ENCODE data around the gene SLC24A3. TPM values are rescaled to one million over a fixed set of nuclear protein-coding genes. Genes with fewer than 3 reads are reported as not detected.

The SLC24A3 gene
- total and polyA plus RNA-seq, 2 experiments from 2014 or later = not detected

GRCh38 chr20:19739351-19739750, 526.9 kb downstream of the SLC24A3 start:
- Histone ChIP-seq H3F3A (ENCODE audit: insufficient read depth) (peaks cover 27% of the 10 kb centered on the region), H3K4me3 (no peak overlapping the region), H4K20me1 (ENCODE audit: insufficient read depth) (no peaks in the 10 kb centered on the region), H3K27me3 (replicated peaks; ENCODE audit: insufficient read depth) (no peaks in the 10 kb centered on the region), H3K4me2 (ENCODE audit: unreplicated experiment) (no peak overlapping the region), H3K4me1 (ENCODE audit: insufficient read depth) (peaks cover 29% of the 10 kb centered on the region), H3K9me3 (ENCODE audit: low read depth) (no peaks in the 10 kb centered on the region), H3K79me2 (ENCODE audit: insufficient read depth) (no peaks in the 10 kb centered on the region), H2AFZ (no peak overlapping the region), H3K36me3 (ENCODE audit: low read depth) (no peaks in the 10 kb centered on the region), H3K9me2 (ENCODE audit: insufficient read depth) (no peaks in the 10 kb centered on the region), H3K27ac (no peak overlapping the region), H3K9ac (no peak overlapping the region)
- DNase-seq = no peak
- WGBS, 2 experiments (ENCODE audit: low coverage in 1 of 2, low lambda C conversion rate in 2 of 2, missing lambda C conversion rate in 2 of 2) = 82 to 90% methylated on average over 10 of the region's 10 CpGs
- no peak for TF ChIP-seq EZH2 (IDR thresholded peaks at IDR 0.05; ENCODE audit: insufficient read depth, poor library complexity, severe bottlenecking)
- no peak for TF ChIP-seq EZH2phosphoT487 (IDR thresholded peaks at IDR 0.05; ENCODE audit: insufficient read depth, low read depth)
- in situ Hi-C loops (cut with MboI) = no loop called here

GRCh38 chr20:19740512-19740911, 528.1 kb downstream of the SLC24A3 start:
- in situ Hi-C loops (cut with MboI) = no loop called here

GRCh38 chr20:19741924-19742323, 529.5 kb downstream of the SLC24A3 start:
- H3K4me1 ChIP-seq (ENCODE audit: insufficient read depth) = peaks cover 9% of the 10 kb centered on the region
- no peak overlapping the region for H3K9ac ChIP-seq
- no peaks in the 10 kb centered on the region for H3K79me2 ChIP-seq (ENCODE audit: insufficient read depth)
- H3K36me3 ChIP-seq (ENCODE audit: low read depth) = no peaks in the 10 kb centered on the region
- 12 to 19% methylated on average over 2 of the region's 2 CpGs for WGBS, 2 experiments (ENCODE audit: low coverage in 1 of 2, low lambda C conversion rate in 2 of 2, missing lambda C conversion rate in 2 of 2)
- H4K20me1 ChIP-seq (ENCODE audit: insufficient read depth) = no peaks in the 10 kb centered on the region
- H3K4me2 ChIP-seq (ENCODE audit: unreplicated experiment) = no peak overlapping the region
- H3K9me2 ChIP-seq (ENCODE audit: insufficient read depth) = no peaks in the 10 kb centered on the region
- H3F3A ChIP-seq (ENCODE audit: insufficient read depth) = peaks cover 11% of the 10 kb centered on the region
- peak; percentile 41 for DNase-seq
- H3K9me3 ChIP-seq (ENCODE audit: low read depth) = no peaks in the 10 kb centered on the region
- in situ Hi-C loops (cut with MboI) = no loop called here
- no peak for TF ChIP-seq EZH2 (IDR thresholded peaks at IDR 0.05; ENCODE audit: insufficient read depth, poor library complexity, severe bottlenecking)
- TF ChIP-seq EZH2phosphoT487 (IDR thresholded peaks at IDR 0.05; ENCODE audit: insufficient read depth, low read depth) = no peak
- no peak overlapping the region for H2AFZ ChIP-seq
- H3K27me3 ChIP-seq (replicated peaks; ENCODE audit: insufficient read depth) = no peaks in the 10 kb centered on the region
- no peak overlapping the region for H3K4me3 ChIP-seq
- H3K27ac ChIP-seq = no peak overlapping the region

More at GRCh38 chr20:19740512-19740911, 528.1 kb downstream of the SLC24A3 start:
- H3K9me3 ChIP-seq (ENCODE audit: low read depth) = no peaks in the 10 kb centered on the region
- H3K4me1 ChIP-seq (ENCODE audit: insufficient read depth) = peaks cover 22% of the 10 kb centered on the region
- H2AFZ ChIP-seq = no peak overlapping the region
- H3K9ac ChIP-seq = no peak overlapping the region
- no peak overlapping the region for H3K27ac ChIP-seq
- no peaks in the 10 kb centered on the region for H3K27me3 ChIP-seq (replicated peaks; ENCODE audit: insufficient read depth)
- no peaks in the 10 kb centered on the region for H3K79me2 ChIP-seq (ENCODE audit: insufficient read depth)
- TF ChIP-seq EZH2phosphoT487 (IDR thresholded peaks at IDR 0.05; ENCODE audit: insufficient read depth, low read depth) (no peak), EZH2 (IDR thresholded peaks at IDR 0.05; ENCODE audit: insufficient read depth, poor library complexity, severe bottlenecking) (no peak)
- no peak for DNase-seq
- no peaks in the 10 kb centered on the region for H4K20me1 ChIP-seq (ENCODE audit: insufficient read depth)
- 64% methylated on average over 3 of the region's 3 CpGs for WGBS, 2 experiments (ENCODE audit: low coverage in 1 of 2, low lambda C conversion rate in 2 of 2, missing lambda C conversion rate in 2 of 2)
- H3K36me3 ChIP-seq (ENCODE audit: low read depth) = no peaks in the 10 kb centered on the region
- no peak overlapping the region for H3K4me2 ChIP-seq (ENCODE audit: unreplicated experiment)
- H3F3A ChIP-seq (ENCODE audit: insufficient read depth) = peaks cover 23% of the 10 kb centered on the region
- no peak overlapping the region for H3K4me3 ChIP-seq
- no peaks in the 10 kb centered on the region for H3K9me2 ChIP-seq (ENCODE audit: insufficient read depth)

GRCh38 chr20:19742974-19743639, 530.7 kb downstream of the SLC24A3 start:
- no peaks in the 10 kb centered on the region for H3K36me3 ChIP-seq (ENCODE audit: low read depth)
- H3K27ac ChIP-seq = no peak overlapping the region
- H3F3A ChIP-seq (ENCODE audit: insufficient read depth) = no peaks in the 10 kb centered on the region; the same call in 1 of the 2 replicates
- no peak overlapping the region for H2AFZ ChIP-seq
- no peaks in the 10 kb centered on the region for H3K4me1 ChIP-seq (ENCODE audit: insufficient read depth)
- in situ Hi-C loops (cut with MboI) = no loop called here
- no peaks in the 10 kb centered on the region for H3K27me3 ChIP-seq (replicated peaks; ENCODE audit: insufficient read depth)
- no peak overlapping the region for H3K9ac ChIP-seq
- H3K4me3 ChIP-seq = no peak overlapping the region
- DNase-seq = no peak
- no peaks in the 10 kb centered on the region for H3K79me2 ChIP-seq (ENCODE audit: insufficient read depth)
- no peaks in the 10 kb centered on the region for H3K9me2 ChIP-seq (ENCODE audit: insufficient read depth)
- no peaks in the 10 kb centered on the region for H3K9me3 ChIP-seq (ENCODE audit: low read depth)
- H3K4me2 ChIP-seq (ENCODE audit: unreplicated experiment) = no peak overlapping the region
- no peak for TF ChIP-seq EZH2 (IDR thresholded peaks at IDR 0.05; ENCODE audit: insufficient read depth, poor library complexity, severe bottlenecking)
- no peak for TF ChIP-seq EZH2phosphoT487 (IDR thresholded peaks at IDR 0.05; ENCODE audit: insufficient read depth, low read depth)
- 78 to 79% methylated on average over 9 of the region's 9 CpGs for WGBS, 2 experiments (ENCODE audit: low coverage in 1 of 2, low lambda C conversion rate in 2 of 2, missing lambda C conversion rate in 2 of 2)
- no peaks in the 10 kb centered on the region for H4K20me1 ChIP-seq (ENCODE audit: insufficient read depth)
